ENCODE measurements around the gene ART1. TPM values are rescaled to one million over a fixed set of nuclear protein-coding genes. Genes with fewer than 3 reads are reported as not detected.
A peak's percentile ranks its signal among the peaks of the same experiment; 100 is the strongest.

ART1 gene
- total RNA-seq, 1 experiment from 2014 or later, result not detected

DNA sequence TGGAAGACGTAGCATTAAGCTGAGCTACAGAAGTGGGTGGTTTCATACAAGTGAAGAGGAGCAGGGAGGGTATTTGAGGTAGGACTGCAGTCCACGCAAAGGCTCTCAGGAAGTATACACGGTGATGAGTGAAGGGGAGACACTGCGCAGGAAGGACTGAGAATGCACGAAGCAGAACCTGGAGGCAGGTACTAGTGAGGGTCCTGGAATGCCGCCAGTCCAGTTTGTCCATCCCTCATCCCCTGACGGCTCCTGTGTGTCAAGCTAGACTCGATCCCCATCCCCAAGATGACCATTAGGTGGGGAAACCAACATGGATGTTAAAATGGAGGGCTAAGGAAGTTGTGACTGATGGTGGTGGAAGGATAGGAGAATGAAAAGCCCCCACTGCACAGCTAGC, 26.9 kb upstream of the ART1 start:
- Histone ChIP-seq H3K9me3 (ENCODE audit: control insufficient read depth, low read depth, low read length) (no peaks in the 10 kb centered on the region), H2BK15ac (ENCODE audit: low read depth, low read length) (no peak overlapping the region), H2BK12ac (ENCODE audit: insufficient read length, low read depth, low read length) (no peak overlapping the region), H3K27ac (ENCODE audit: insufficient read length, low read depth, low read length) (no peak overlapping the region), H2BK20ac (ENCODE audit: low read depth, low read length, poor library complexity, severe bottlenecking) (no peak overlapping the region), H3K23ac (ENCODE audit: insufficient read length, low read depth, low read length) (no peak overlapping the region), H3K4me2 (ENCODE audit: insufficient read depth, insufficient read length, low read length) (no peak overlapping the region), H2AFZ (ENCODE audit: low read length) (no peak overlapping the region), H4K5ac (ENCODE audit: insufficient read length, low read depth, low read length) (no peak overlapping the region), H3K56ac (ENCODE audit: insufficient read length, low read depth, low read length) (no peak overlapping the region), H3K27me3 (ENCODE audit: insufficient read depth, low read length) (no peaks in the 10 kb centered on the region), H3K18ac (ENCODE audit: insufficient read length, low read depth, low read length) (no peak overlapping the region), H3K9ac (ENCODE audit: extremely low read depth, insufficient read length, low read length) (no peak overlapping the region), H4K91ac (ENCODE audit: insufficient read length, low read depth, low read length) (no peak overlapping the region), H2AK5ac (ENCODE audit: insufficient read length, low read length) (no peak overlapping the region), H3K14ac (ENCODE audit: insufficient read depth, low read length) (no peak overlapping the region), H3T11ph (ENCODE audit: low read length) (no peak overlapping the region), H4K20me1 (ENCODE audit: control insufficient read depth, insufficient read depth, insufficient read length) (no peaks in the 10 kb centered on the region), H4K8ac (replicated peaks; ENCODE audit: insufficient read length, low read depth, low read length) (no peak overlapping the region), H3K23me2 (ENCODE audit: insufficient read length, low read depth, low read length, poor library complexity, severe bottlenecking) (no peaks in the 10 kb centered on the region), H3K79me2 (ENCODE audit: insufficient read depth, low read length) (no peaks in the 10 kb centered on the region), H2BK5ac (ENCODE audit: insufficient read length, low read length) (no peak overlapping the region), H3K79me1 (ENCODE audit: insufficient read depth, low read depth, low read length, poor library complexity, severe bottlenecking) (no peaks in the 10 kb centered on the region), H3K4ac (ENCODE audit: low read depth, low read length) (no peak overlapping the region), H2BK120ac (ENCODE audit: low read depth, low read length, poor library complexity, severe bottlenecking) (no peak overlapping the region), H3K4me1 (ENCODE audit: insufficient read depth, low read length) (no peaks in the 10 kb centered on the region)
- no peaks in the 10 kb centered on the region; a peak in 1 of 7 replicates for H3K36me3 Mint-ChIP-seq (ENCODE audit: insufficient read depth in 1 of 3, low read depth in 3 of 3)
- peak overlapping the region in 1 of 3 experiments; percentile 78; a peak in 2 of 7 replicates for H3K27ac Mint-ChIP-seq
- TF ChIP-seq, protein P1, sequence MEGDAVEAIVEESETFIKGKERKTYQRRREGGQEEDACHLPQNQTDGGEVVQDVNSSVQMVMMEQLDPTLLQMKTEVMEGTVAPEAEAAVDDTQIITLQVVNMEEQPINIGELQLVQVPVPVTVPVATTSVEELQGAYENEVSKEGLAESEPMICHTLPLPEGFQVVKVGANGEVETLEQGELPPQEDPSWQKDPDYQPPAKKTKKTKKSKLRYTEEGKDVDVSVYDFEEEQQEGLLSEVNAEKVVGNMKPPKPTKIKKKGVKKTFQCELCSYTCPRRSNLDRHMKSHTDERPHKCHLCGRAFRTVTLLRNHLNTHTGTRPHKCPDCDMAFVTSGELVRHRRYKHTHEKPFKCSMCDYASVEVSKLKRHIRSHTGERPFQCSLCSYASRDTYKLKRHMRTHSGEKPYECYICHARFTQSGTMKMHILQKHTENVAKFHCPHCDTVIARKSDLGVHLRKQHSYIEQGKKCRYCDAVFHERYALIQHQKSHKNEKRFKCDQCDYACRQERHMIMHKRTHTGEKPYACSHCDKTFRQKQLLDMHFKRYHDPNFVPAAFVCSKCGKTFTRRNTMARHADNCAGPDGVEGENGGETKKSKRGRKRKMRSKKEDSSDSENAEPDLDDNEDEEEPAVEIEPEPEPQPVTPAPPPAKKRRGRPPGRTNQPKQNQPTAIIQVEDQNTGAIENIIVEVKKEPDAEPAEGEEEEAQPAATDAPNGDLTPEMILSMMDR (conservative IDR thresholded peaks at IDR 0.05), result no peak
- H3K4me1 Mint-ChIP-seq, result peaks cover 17 to 18% of the 10 kb centered on the region in 2 experiments
- H3K9me3 Mint-ChIP-seq, result no peaks in the 10 kb centered on the region
- no CpG with 5 or more reads among the region's 8 CpGs for WGBS (ENCODE audit: extremely low coverage, insufficient read length, low lambda C conversion rate)
- no peak overlapping the region for H3K4me3 Mint-ChIP-seq
- no peaks in the 10 kb centered on the region for H3K27me3 Mint-ChIP-seq (ENCODE audit: low read depth)
- no peak for DNase-seq
